Upper lobe of left lung (tissue), 6 donors: ENCODE data around the gene WDR37. TPM values are rescaled to one million over a fixed set of nuclear protein-coding genes. Genes with fewer than 3 reads are reported as not detected.
"Not testable (repeated sequence)": the region's sequence is repeated elsewhere in the genome, so short reads cannot be mapped to it uniquely, and the experiment has no call there.

Source experiments
- ATAC-seq, 2 donors: fragments of 200-7000 bp; cut with Tn5 transposase; one replicate each; pipeline ENCODE4 v1.9.1; 2022; ENCODE audit warnings: mild to moderate bottlenecking in 2 of 2, moderate library complexity in 2 of 2; ENCODE audit not compliant: low FRiP score in 2 of 2
- DNase-seq, 2 donors: peaks; one replicate each; pipeline ENCODE4 v3.0.0-alpha.2; 2019 to 2020
- H3K27ac ChIP-seq, 4 donors: fragments of 200-600 bp; sonication (generic); one replicate each; pipeline ENCODE4 v1.5.1; 2016 to 2019
- H3K27me3 ChIP-seq, 4 donors: fragments of 200-600 bp; sonication (generic); one replicate each; pipeline ENCODE4 v1.5.1; 2017 to 2019
- H3K36me3 ChIP-seq, 4 donors: fragments of 200-600 bp; sonication (generic); one replicate each; pipeline ENCODE4 v1.5.1; 2016 to 2019
- H3K4me1 ChIP-seq, 4 donors: fragments of 200-600 bp; sonication (generic); one replicate each; pipeline ENCODE4 v1.5.1; 2018 to 2019
- H3K4me3 ChIP-seq, 4 donors: fragments of 200-600 bp; sonication (generic); one replicate each; pipeline ENCODE4 v1.5.1; 2017 to 2019; ENCODE audit warnings: mild to moderate bottlenecking in 2 of 4, moderate library complexity in 1 of 4
- H3K9me3 ChIP-seq, 4 donors: fragments of 200-600 bp; sonication (generic); one replicate each; pipeline ENCODE4 v1.5.1; 2018 to 2019
- EP300 ChIP-seq, 4 donors: sonication (generic); formaldehyde crosslinking; IDR thresholded peaks; one replicate each; pipeline ENCODE4 v1.5.1; 2017; ENCODE audit warnings: antibody characterized with exemption in 4 of 4, control low read depth in 2 of 4
- POLR2A ChIP-seq, 4 donors: fragments of 450-650 bp; IDR thresholded peaks; one replicate each; pipeline ENCODE4 v1.5.1; 2016 to 2017; ENCODE audit warnings: antibody characterized with exemption in 4 of 4, mild to moderate bottlenecking in 2 of 4
- POLR2AphosphoS5 ChIP-seq, 2 donors: sonication (generic); formaldehyde crosslinking; IDR thresholded peaks; one replicate each; pipeline ENCODE4 v1.5.1; 2017; ENCODE audit warnings: antibody characterized with exemption in 2 of 2
- WGBS, 2 donors: methylation state at CpG; one replicate each; pipeline ENCODE4 v1.1.5; 2017 to 2018; 5-methylcytosine and 5-hydroxymethylcytosine counted together
- total RNA-seq, 6 donors: library from RNA; depleted of rRNA in 4 of 6; stranded (reverse); fragments of >200 nt in 4 of 6; gene quantifications; one replicate each; pipeline versions ENCODE4 v1.1.0 to v1.2.1, GENCODE V29; 2016 to 2021
- TF ChIP-seq, protein P1 (sequence below), 6 experiments: fragments of 450-650 bp in 4 of 6; fragments of 200-600 bp in 2 of 6; sonication (generic) in 2 of 6; IDR thresholded peaks; one replicate each; pipeline ENCODE4 v1.5.1; 2016 to 2019; ENCODE audit warnings: antibody characterized with exemption in 6 of 6
- donor health status: DM: no; HTN: no; CAD: no; lungs with moderate emphysema.
- donor health status: DM: no; HTN: yes; CAD: no; lungs with severe emphysema.

Gene WDR37, protein sequence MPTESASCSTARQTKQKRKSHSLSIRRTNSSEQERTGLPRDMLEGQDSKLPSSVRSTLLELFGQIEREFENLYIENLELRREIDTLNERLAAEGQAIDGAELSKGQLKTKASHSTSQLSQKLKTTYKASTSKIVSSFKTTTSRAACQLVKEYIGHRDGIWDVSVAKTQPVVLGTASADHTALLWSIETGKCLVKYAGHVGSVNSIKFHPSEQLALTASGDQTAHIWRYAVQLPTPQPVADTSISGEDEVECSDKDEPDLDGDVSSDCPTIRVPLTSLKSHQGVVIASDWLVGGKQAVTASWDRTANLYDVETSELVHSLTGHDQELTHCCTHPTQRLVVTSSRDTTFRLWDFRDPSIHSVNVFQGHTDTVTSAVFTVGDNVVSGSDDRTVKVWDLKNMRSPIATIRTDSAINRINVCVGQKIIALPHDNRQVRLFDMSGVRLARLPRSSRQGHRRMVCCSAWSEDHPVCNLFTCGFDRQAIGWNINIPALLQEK
- 10 to 100 TPM; 18.1 to 31.4 (median 19.9) TPM for total RNA-seq

DNA sequence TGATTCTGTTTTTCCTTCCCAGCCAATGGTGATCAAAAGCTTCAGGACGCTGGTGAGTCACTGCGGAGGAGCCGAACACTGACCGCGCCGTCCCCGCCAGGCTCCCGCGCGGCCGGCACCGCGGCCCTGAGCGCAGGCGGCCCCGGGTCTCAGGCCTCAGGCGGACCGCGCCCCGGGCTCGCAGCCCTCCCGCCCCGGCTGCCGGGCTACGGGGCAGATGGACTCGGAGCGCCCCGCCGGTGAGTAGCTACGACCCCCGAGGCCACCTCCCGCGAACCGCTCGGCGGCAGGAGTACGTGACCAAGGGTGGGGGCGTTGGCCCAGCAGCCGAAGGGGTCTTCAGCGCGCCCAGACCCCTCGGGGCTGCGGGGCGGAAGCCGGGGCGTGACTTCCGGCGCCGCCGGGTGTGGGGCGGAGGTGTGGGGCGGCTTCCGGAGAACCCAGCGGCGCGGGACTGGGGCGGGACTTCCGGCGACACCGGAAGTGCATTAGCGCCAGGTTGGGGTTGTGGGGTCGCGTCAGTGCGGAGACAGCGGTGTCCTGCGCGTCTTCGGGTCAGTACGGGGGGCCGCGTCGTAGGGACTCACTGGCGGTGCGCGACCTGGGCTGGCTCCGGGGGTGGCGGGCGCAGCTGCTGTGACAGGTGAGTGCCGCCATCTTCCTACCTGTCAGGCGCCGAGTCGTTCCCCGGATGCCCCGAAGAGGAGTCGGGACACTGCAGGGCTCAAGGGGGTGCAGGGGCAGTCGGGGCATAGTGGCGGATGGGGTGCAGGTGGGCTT lies at the start of gene WDR37:
Gene WDR37 (plus strand): TSS at position 60 of the 780 bp plus-strand sequence. CDS start 15,771 bp downstream, outside the sequence.
- DNase-seq (peak; percentile 85 to 98), ATAC-seq (peak; percentile 96 to 99)
- peaks cover 32 to 44% (median 36%) of the 10 kb centered on the region in 4 donors for H3K4me1 ChIP-seq
- 0 to 1% methylated on average over 12 to 52 of the region's 87 CpGs for WGBS, 2 donors
- peaks cover 0 to 11% (median 2%) of the 10 kb centered on the region in 4 donors for H3K36me3 ChIP-seq
- no peaks in the 10 kb centered on the region for H3K9me3 ChIP-seq
- H3K4me3 ChIP-seq: peak within 1 kb of the TSS; percentile 63 to 98 (median 96)
- H3K27me3 ChIP-seq: no peaks in the 10 kb centered on the region
- peak within 1 kb of the TSS; percentile 98 to 100 (median 99) for H3K27ac ChIP-seq
- peak; percentile 62 to 88 (median 77) for TF ChIP-seq POLR2A (IDR thresholded peaks at IDR 0.05)
- TF ChIP-seq POLR2AphosphoS5 (IDR thresholded peaks at IDR 0.05): peak; percentile 87 to 90
- peak in 2 of 4 donors; percentile 8 to 25 for TF ChIP-seq EP300 (IDR thresholded peaks at IDR 0.05)
- TF ChIP-seq, protein P1, sequence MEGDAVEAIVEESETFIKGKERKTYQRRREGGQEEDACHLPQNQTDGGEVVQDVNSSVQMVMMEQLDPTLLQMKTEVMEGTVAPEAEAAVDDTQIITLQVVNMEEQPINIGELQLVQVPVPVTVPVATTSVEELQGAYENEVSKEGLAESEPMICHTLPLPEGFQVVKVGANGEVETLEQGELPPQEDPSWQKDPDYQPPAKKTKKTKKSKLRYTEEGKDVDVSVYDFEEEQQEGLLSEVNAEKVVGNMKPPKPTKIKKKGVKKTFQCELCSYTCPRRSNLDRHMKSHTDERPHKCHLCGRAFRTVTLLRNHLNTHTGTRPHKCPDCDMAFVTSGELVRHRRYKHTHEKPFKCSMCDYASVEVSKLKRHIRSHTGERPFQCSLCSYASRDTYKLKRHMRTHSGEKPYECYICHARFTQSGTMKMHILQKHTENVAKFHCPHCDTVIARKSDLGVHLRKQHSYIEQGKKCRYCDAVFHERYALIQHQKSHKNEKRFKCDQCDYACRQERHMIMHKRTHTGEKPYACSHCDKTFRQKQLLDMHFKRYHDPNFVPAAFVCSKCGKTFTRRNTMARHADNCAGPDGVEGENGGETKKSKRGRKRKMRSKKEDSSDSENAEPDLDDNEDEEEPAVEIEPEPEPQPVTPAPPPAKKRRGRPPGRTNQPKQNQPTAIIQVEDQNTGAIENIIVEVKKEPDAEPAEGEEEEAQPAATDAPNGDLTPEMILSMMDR (IDR thresholded peaks at IDR 0.05): no peak

DNA sequence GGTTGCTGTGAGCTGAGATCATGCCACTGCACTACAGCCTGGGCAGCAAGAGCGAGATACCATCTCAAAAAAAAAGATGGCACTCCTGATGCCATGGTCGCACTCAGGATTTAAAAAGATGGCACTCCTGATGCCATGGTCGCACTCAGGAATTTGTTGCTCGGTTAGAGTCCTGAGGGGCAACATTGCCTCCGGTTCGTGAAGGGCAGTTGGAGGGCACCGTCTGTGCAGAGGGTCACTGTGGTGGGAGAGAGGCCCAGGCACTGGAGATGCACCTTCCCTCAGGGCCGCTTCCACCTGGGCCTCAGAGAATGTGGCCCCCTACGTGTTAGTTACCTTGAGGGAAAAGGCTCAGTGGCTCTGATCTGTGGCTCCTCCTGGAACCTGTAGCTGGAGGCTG lies 49.6 kb upstream of the WDR37 start:
- ATAC-seq: no peak
- TF ChIP-seq POLR2AphosphoS5 (IDR thresholded peaks at IDR 0.05): no peak
- TF ChIP-seq EP300 (IDR thresholded peaks at IDR 0.05): no peak
- TF ChIP-seq POLR2A (IDR thresholded peaks at IDR 0.05): no peak
- TF ChIP-seq, protein P1 (IDR thresholded peaks at IDR 0.05): no peak
- 93 to 94% methylated on average over 9 of the region's 9 CpGs for WGBS, 2 donors

DNA sequence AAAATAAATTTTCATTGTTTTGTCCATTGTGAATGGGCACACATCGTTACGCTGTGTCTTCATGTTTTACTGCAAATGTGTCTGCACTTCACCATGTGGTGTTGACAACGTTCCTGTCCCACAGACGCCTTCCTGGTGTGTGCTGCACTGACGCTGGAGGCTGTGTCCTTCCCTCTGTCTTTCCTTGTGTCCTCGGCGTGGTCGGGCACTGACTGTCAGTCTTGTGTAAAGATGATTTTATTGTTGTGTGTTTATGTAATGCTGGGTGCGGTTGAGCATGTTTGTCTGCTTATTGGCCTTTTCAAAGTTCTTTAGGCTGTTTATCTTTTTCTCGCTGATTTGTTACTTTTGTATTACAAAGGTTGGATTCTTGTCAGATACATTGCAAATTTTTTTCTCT lies 48.6 kb upstream of the WDR37 start:
- Histone ChIP-seq H3K27me3 (no peaks in the 10 kb centered on the region), H3K4me1 (no peaks in the 10 kb centered on the region), H3K9me3 (peaks cover 2 to 4% (median 2%) of the 10 kb centered on the region in 4 donors), H3K4me3 (no peak overlapping the region), H3K36me3 (peaks cover 55 to 100% (median 98%) of the 10 kb centered on the region in 4 donors), H3K27ac (no peak overlapping the region)
- TF ChIP-seq POLR2AphosphoS5 (IDR thresholded peaks at IDR 0.05): no peak
- no peak for TF ChIP-seq EP300 (IDR thresholded peaks at IDR 0.05)
- TF ChIP-seq, protein P1 (IDR thresholded peaks at IDR 0.05): no peak
- no peak for TF ChIP-seq POLR2A (IDR thresholded peaks at IDR 0.05)
- ATAC-seq (no peak), DNase-seq (no peak)
- WGBS, 2 donors: 91 to 94% methylated on average over 10 of the region's 10 CpGs

More for the DNA sequence above, 49.6 kb upstream of the WDR37 start:
- Histone ChIP-seq H3K9me3 (peaks cover 5 to 10% (median 7%) of the 10 kb centered on the region in 4 donors), H3K27me3 (no peaks in the 10 kb centered on the region), H3K27ac (no peak overlapping the region), H3K4me1 (no peaks in the 10 kb centered on the region), H3K4me3 (no peak overlapping the region), H3K36me3 (peaks cover 55 to 100% (median 98%) of the 10 kb centered on the region in 4 donors)
- no peak for DNase-seq

DNA sequence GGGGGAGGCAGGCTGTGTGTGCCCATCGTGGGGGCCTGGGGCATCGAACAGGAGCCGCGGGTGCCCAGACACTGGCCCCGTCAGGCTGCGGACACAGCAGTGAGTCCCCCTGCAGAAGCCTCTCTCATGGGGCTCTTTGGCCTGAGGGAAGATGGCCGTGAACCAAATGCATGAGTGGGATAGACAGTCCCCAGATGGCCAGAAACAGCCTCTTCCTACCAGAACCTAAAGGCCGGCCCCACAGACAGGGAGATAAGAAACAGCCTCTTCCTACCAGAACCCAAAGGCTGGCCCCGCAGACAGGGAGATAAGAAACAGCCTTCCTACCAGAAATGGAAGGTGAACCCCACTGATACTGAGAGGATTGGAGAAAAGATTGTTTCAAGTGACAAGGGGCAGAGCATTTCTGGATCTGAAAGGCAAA lies 47.1 kb upstream of the WDR37 start:
- Histone ChIP-seq H3K36me3 (peaks cover 54 to 100% (median 97%) of the 10 kb centered on the region in 4 donors), H3K27me3 (no peaks in the 10 kb centered on the region), H3K4me1 (no peaks in the 10 kb centered on the region), H3K9me3 (no peaks in the 10 kb centered on the region), H3K27ac (no peak overlapping the region), H3K4me3 (no peak overlapping the region)
- DNase-seq (no peak), ATAC-seq (no peak)
- WGBS, 2 donors: 95 to 96% methylated on average over 8 to 9 of the region's 9 CpGs
- no peak for TF ChIP-seq POLR2AphosphoS5 (IDR thresholded peaks at IDR 0.05)
- no peak for TF ChIP-seq POLR2A (IDR thresholded peaks at IDR 0.05)
- no peak for TF ChIP-seq EP300 (IDR thresholded peaks at IDR 0.05)
- TF ChIP-seq, protein P1 (IDR thresholded peaks at IDR 0.05): no peak

DNA sequence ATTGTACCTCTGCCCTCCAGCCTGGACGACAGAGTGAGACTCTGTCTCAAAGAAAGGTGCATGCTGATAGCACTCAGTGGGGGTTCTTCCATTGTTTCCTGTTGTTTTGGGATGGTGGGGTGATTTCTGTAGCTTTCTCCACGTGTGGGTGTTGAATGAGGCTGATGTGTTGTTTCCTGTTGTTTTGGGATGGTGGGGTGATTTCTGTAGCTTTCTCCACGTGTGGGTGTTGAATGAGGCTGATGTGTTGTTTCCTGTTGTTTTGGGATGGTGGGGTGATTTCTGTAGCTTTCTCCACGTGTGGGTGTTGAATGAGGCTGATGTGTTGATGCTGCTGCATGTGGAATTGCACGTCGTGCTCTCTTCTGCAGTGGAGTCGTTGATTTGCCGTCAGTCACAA lies 46.2 kb upstream of the WDR37 start:
- peaks cover 52 to 100% (median 95%) of the 10 kb centered on the region in 4 donors for H3K36me3 ChIP-seq
- H3K4me3 ChIP-seq, ATAC-seq, H3K27me3 ChIP-seq, DNase-seq, H3K4me1 ChIP-seq, H3K9me3 ChIP-seq, H3K27ac ChIP-seq: not testable (repeated sequence)
- WGBS, 2 donors: 67 to 72% methylated on average over 7 of the region's 8 CpGs
